PC-3 (cell line): ENCODE results near the gene SYDE2. TPM values are rescaled to one million over a fixed set of nuclear protein-coding genes. Genes with fewer than 3 reads are reported as not detected.

Source experiments
- ATAC-seq: fragments of 200-7000 bp; cut with Tn5 transposase; 2 replicates; pipeline ENCODE4 v1.9.1; 2020; ENCODE audit warnings: mild to moderate bottlenecking, moderate library complexity
- BruUV-seq: library from RNA; stranded (reverse); fragments of 400-500 nt; replicated peaks from 2 replicates; lab custom pipeline; 2021; lab: Mats Ljungman, UMichigan
- CTCF ChIA-PET: fragments of 300-600 bp; sonication (Branson Sonifier 250); formaldehyde crosslinking; loops from one replicate; lab custom pipeline; 2022; ENCODE audit warnings: antibody characterized with exemption; lab: Charles Lee
- POLR2A ChIA-PET: fragments of 300-600 bp; sonication (Branson Sonifier 250); formaldehyde crosslinking; loops from one replicate; lab custom pipeline; 2022; ENCODE audit warnings: antibody characterized with exemption; ENCODE audit not compliant: unreplicated experiment; lab: Charles Lee
- DNase-seq: peaks from one replicate; pipeline ENCODE4 v3.0.0-alpha.2; 2015
- H2AFZ ChIP-seq: fragments of 300-600 bp; sonication (generic); 2 replicates; pipeline ENCODE4 v1.6.0; 2016; ENCODE audit warnings: antibody characterized with exemption, low read length
- H3F3A ChIP-seq: fragments of 300-600 bp; sonication (generic); one replicate; pipeline ENCODE4 v1.6.0; 2017; ENCODE audit warnings: antibody characterized with exemption, low read length, control low read depth, mild to moderate bottlenecking; ENCODE audit not compliant: unreplicated experiment
- H3K27ac ChIP-seq: fragments of 300-600 bp; sonication (generic); 2 replicates; pipeline ENCODE4 v1.5.1; 2016; ENCODE audit warnings: mild to moderate bottlenecking, low read length
- H3K27me3 ChIP-seq: fragments of 300-600 bp; sonication (generic); 2 replicates; pipeline ENCODE4 v1.6.1; 2016; ENCODE audit warnings: low read length, mixed read lengths
- H3K36me3 ChIP-seq: fragments of 300-600 bp; sonication (generic); 2 replicates; pipeline ENCODE4 v1.6.1; 2016; ENCODE audit warnings: low read depth, mixed run types, low read length, mixed read lengths
- H3K4me1 ChIP-seq: fragments of 300-600 bp; sonication (generic); 2 replicates; pipeline ENCODE4 v1.5.1; 2016; ENCODE audit warnings: low read length; ENCODE audit not compliant: insufficient read depth
- H3K4me2 ChIP-seq: fragments of 300-600 bp; sonication (generic); 2 replicates; pipeline ENCODE4 v1.6.0; 2016; ENCODE audit warnings: low read length
- H3K4me3 ChIP-seq: fragments of 300-600 bp; sonication (generic); 2 replicates; pipeline ENCODE4 v1.5.1; 2016; ENCODE audit warnings: mild to moderate bottlenecking, low read length, mixed read lengths
- H3K79me2 ChIP-seq: fragments of 300-600 bp; sonication (generic); 2 replicates; pipeline ENCODE4 v1.6.1; 2017; ENCODE audit warnings: low read length, mixed read lengths
- H3K9ac ChIP-seq: fragments of 300-600 bp; sonication (generic); 2 replicates; pipeline ENCODE4 v1.6.0; 2016; ENCODE audit warnings: mild to moderate bottlenecking, low read length
- H3K9me2 ChIP-seq: fragments of 300-600 bp; sonication (generic); replicated peaks from 2 replicates; pipeline ENCODE4 v1.6.1; 2016; ENCODE audit warnings: mixed run types, low read length, mixed read lengths
- H3K9me3 ChIP-seq: fragments of 300-600 bp; sonication (generic); 2 replicates; pipeline ENCODE4 v1.6.1; 2016; ENCODE audit warnings: low read length, mixed read lengths
- H4K20me1 ChIP-seq: fragments of 300-600 bp; sonication (generic); 2 replicates; pipeline ENCODE4 v1.6.1; 2016; ENCODE audit warnings: low read length, mixed read lengths
- CTCF ChIP-seq: fragments of 300-600 bp; sonication (generic); conservative IDR thresholded peaks from 2 replicates; pipeline ENCODE4 v1.5.1; 2017; ENCODE audit warnings: antibody characterized with exemption, low read depth, mild to moderate bottlenecking, low read length
- EZH2 ChIP-seq: fragments of 300-600 bp; sonication (generic); IDR thresholded peaks from one replicate; pipeline ENCODE4 v1.6.1; 2017; ENCODE audit warnings: antibody characterized with exemption, mild to moderate bottlenecking, low read length; ENCODE audit not compliant: unreplicated experiment
- EZH2phosphoT487 ChIP-seq: fragments of 300-600 bp; sonication (generic); IDR thresholded peaks from 2 replicates; pipeline ENCODE4 v1.6.1; 2018; ENCODE audit warnings: mild to moderate bottlenecking, antibody characterized with exemption, low read length, borderline replicate concordance
- intact Hi-C: fragments of 100-400 bp; cut with micrococcal nuclease; formaldehyde crosslinking; loops from 2 replicates; pipeline ENCODE4 v1.9.0; 2023
- total RNA-seq: library from RNA; depleted of rRNA; stranded (reverse); fragments of >200 nt; gene quantifications from 2 replicates; pipeline ENCODE4 v1.2.3, GENCODE V29; 2014

The SYDE2 gene
- total RNA-seq, 1 experiment from 2014 or later, result 4.4 TPM

GRCh38 chr1:85166351-85166750 lies 34.5 kb downstream of the SYDE2 start:
- no peak overlapping the region for H2AFZ ChIP-seq
- H4K20me1 ChIP-seq, result no peaks in the 10 kb centered on the region
- intact Hi-C loops, result no loop called here
- ATAC-seq, result no peak
- POLR2A ChIA-PET, result no interaction called here
- H3K9me3 ChIP-seq, result no peaks in the 10 kb centered on the region
- no TSS peak for BruUV-seq
- no peak overlapping the region for H3K4me2 ChIP-seq
- no peaks in the 10 kb centered on the region for H3K79me2 ChIP-seq
- no peaks in the 10 kb centered on the region; the same call in 1 of the 2 replicates for H3K36me3 ChIP-seq
- no peak overlapping the region for H3K9ac ChIP-seq
- H3K27me3 ChIP-seq, result no peaks in the 10 kb centered on the region
- CTCF ChIA-PET, result no interaction called here
- H3K9me2 ChIP-seq, result no peaks in the 10 kb centered on the region
- no peak overlapping the region for H3K27ac ChIP-seq
- no peaks in the 10 kb centered on the region for H3F3A ChIP-seq
- DNase-seq, result no peak
- no peaks in the 10 kb centered on the region for H3K4me1 ChIP-seq
- H3K4me3 ChIP-seq, result no peak overlapping the region
- no peak for TF ChIP-seq CTCF
- no peak for TF ChIP-seq EZH2phosphoT487
- no peak for TF ChIP-seq EZH2

GRCh38 chr1:85158910-85159309 lies 41.9 kb downstream of the SYDE2 start:
- no peaks in the 10 kb centered on the region for H3K9me3 ChIP-seq
- DNase-seq (no peak), ATAC-seq (no peak)
- H3K4me1 ChIP-seq, result no peaks in the 10 kb centered on the region
- CTCF ChIA-PET, result no interaction called here
- POLR2A ChIA-PET, result no interaction called here
- H3K9ac ChIP-seq, result no peak overlapping the region
- H3K79me2 ChIP-seq, result no peaks in the 10 kb centered on the region
- H3K36me3 ChIP-seq, result no peaks in the 10 kb centered on the region
- H3F3A ChIP-seq, result no peaks in the 10 kb centered on the region
- TF ChIP-seq EZH2, result no peak
- no peak for TF ChIP-seq CTCF
- no peak for TF ChIP-seq EZH2phosphoT487
- intact Hi-C loops, result no loop called here
- H3K4me2 ChIP-seq, result no peak overlapping the region
- BruUV-seq, result no TSS peak
- no peak overlapping the region for H2AFZ ChIP-seq
- H3K27ac ChIP-seq, result no peak overlapping the region
- no peak overlapping the region for H3K4me3 ChIP-seq
- H4K20me1 ChIP-seq, result no peaks in the 10 kb centered on the region
- no peaks in the 10 kb centered on the region for H3K9me2 ChIP-seq
- H3K27me3 ChIP-seq, result no peaks in the 10 kb centered on the region

GRCh38 chr1:85157436-85157835 lies 43.4 kb downstream of the SYDE2 start:
- no peak for ATAC-seq
- Histone ChIP-seq H3K27me3 (no peaks in the 10 kb centered on the region), H4K20me1 (no peaks in the 10 kb centered on the region), H3K4me1 (no peaks in the 10 kb centered on the region), H3K9me2 (no peaks in the 10 kb centered on the region), H3K27ac (no peak overlapping the region), H3K4me2 (no peak overlapping the region), H3K4me3 (no peak overlapping the region), H3K9me3 (no peaks in the 10 kb centered on the region), H2AFZ (no peak overlapping the region), H3K36me3 (no peaks in the 10 kb centered on the region), H3K79me2 (no peaks in the 10 kb centered on the region), H3F3A (no peaks in the 10 kb centered on the region), H3K9ac (no peak overlapping the region)
- ChIA-PET CTCF (no interaction called here), POLR2A (no interaction called here)
- intact Hi-C loops, result no loop called here
- TF ChIP-seq EZH2 (no peak), EZH2phosphoT487 (no peak)
- BruUV-seq, result no TSS peak
- no peak for DNase-seq
